ENCODE measurements around the gene GSTM1.

The GSTM1 gene

DNA sequence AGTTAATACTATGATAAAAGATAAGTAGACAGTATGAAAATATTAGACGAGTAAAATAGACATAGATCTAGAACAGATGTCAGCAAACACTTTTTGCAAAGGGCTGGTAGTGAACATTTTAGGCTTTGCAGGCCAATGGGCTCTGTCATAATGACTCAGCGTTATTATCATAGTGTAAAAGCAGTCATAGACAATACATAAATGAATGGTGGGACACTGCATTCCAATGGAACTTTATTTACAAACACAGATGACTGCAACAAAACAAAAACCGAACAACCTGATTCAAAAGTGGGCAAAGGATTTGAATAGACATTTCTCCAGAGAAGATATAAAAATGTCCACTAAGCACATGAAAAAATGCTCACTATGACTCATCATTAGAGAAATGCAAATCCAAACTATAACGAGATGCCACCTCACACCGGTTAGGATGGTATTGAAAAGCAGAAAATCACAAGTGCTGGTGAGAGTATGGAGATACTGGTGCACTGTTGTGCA, 31.8 kb downstream of the GSTM1 start:
- H3K4me3 ChIP-seq (ENCODE audit: insufficient read depth, low read length, poor library complexity, severe bottlenecking): no peak overlapping the region
- H3K27ac ChIP-seq (ENCODE audit: low read depth, low read length): no peak overlapping the region
- H3K27me3 ChIP-seq (ENCODE audit: low read length): no peaks in the 10 kb centered on the region
- no peaks in the 10 kb centered on the region for H3K79me2 ChIP-seq (ENCODE audit: insufficient read depth, low read length)
- no peak overlapping the region for H2AFZ ChIP-seq (ENCODE audit: low read depth, low read length, severe bottlenecking)
- no peaks in the 10 kb centered on the region for H3K9me3 ChIP-seq (ENCODE audit: insufficient read depth, low read length)
- H3F3A ChIP-seq (ENCODE audit: insufficient read depth): no peaks in the 10 kb centered on the region
- no peak overlapping the region for H3K4me2 ChIP-seq (ENCODE audit: low read depth, low read length, poor library complexity, severe bottlenecking)
- H3K36me3 ChIP-seq (ENCODE audit: low read length): no peaks in the 10 kb centered on the region
- TF ChIP-seq CTCF (IDR thresholded peaks at IDR 0.05; ENCODE audit: insufficient read depth, low read length, poor library complexity, severe bottlenecking): no peak
- no peak overlapping the region for H3K9ac ChIP-seq (ENCODE audit: low read length)
- H4K20me1 ChIP-seq (ENCODE audit: low read depth, low read length): no peaks in the 10 kb centered on the region
- no peaks in the 10 kb centered on the region for H3K9me2 ChIP-seq (replicated peaks; ENCODE audit: insufficient read depth, low read length)

GRCh38 chr1:109721042-109721441, 33.4 kb downstream of the GSTM1 start:
- Histone ChIP-seq H3K79me2 (ENCODE audit: insufficient read depth, low read length) (no peaks in the 10 kb centered on the region), H4K20me1 (ENCODE audit: low read depth, low read length) (no peaks in the 10 kb centered on the region), H3K4me3 (ENCODE audit: insufficient read depth, low read length, poor library complexity, severe bottlenecking) (no peak overlapping the region), H3K27me3 (ENCODE audit: low read length) (no peaks in the 10 kb centered on the region), H3F3A (ENCODE audit: insufficient read depth) (no peaks in the 10 kb centered on the region), H3K9me2 (replicated peaks; ENCODE audit: insufficient read depth, low read length) (no peaks in the 10 kb centered on the region), H2AFZ (ENCODE audit: low read depth, low read length, severe bottlenecking) (no peak overlapping the region), H3K36me3 (ENCODE audit: low read length) (no peaks in the 10 kb centered on the region), H3K4me2 (ENCODE audit: low read depth, low read length, poor library complexity, severe bottlenecking) (no peak overlapping the region), H3K9ac (ENCODE audit: low read length) (no peak overlapping the region), H3K27ac (ENCODE audit: low read depth, low read length) (no peak overlapping the region), H3K9me3 (ENCODE audit: insufficient read depth, low read length) (no peaks in the 10 kb centered on the region)
- TF ChIP-seq EZH2phosphoT487 (conservative IDR thresholded peaks at IDR 0.05; ENCODE audit: low read length): no peak
- no peak for TF ChIP-seq CTCF (IDR thresholded peaks at IDR 0.05; ENCODE audit: insufficient read depth, low read length, poor library complexity, severe bottlenecking)

- no peaks in the 10 kb centered on the region for H3F3A ChIP-seq (ENCODE audit: insufficient read depth)
- H3K4me3 ChIP-seq (ENCODE audit: insufficient read depth, low read length, poor library complexity, severe bottlenecking): no peak overlapping the region
- no peaks in the 10 kb centered on the region for H3K9me3 ChIP-seq (ENCODE audit: insufficient read depth, low read length)
- no peak overlapping the region for H3K27ac ChIP-seq (ENCODE audit: low read depth, low read length)
- H3K27me3 ChIP-seq (ENCODE audit: low read length): no peaks in the 10 kb centered on the region
- H4K20me1 ChIP-seq (ENCODE audit: low read depth, low read length): no peaks in the 10 kb centered on the region
- H3K9me2 ChIP-seq (replicated peaks; ENCODE audit: insufficient read depth, low read length): no peaks in the 10 kb centered on the region
- TF ChIP-seq EZH2phosphoT487 (conservative IDR thresholded peaks at IDR 0.05; ENCODE audit: low read length): no peak
- TF ChIP-seq CTCF (IDR thresholded peaks at IDR 0.05; ENCODE audit: insufficient read depth, low read length, poor library complexity, severe bottlenecking): no peak
- no peaks in the 10 kb centered on the region for H3K36me3 ChIP-seq (ENCODE audit: low read length)
- no peak overlapping the region for H2AFZ ChIP-seq (ENCODE audit: low read depth, low read length, severe bottlenecking)
- H3K9ac ChIP-seq (ENCODE audit: low read length): no peak overlapping the region
- H3K79me2 ChIP-seq (ENCODE audit: insufficient read depth, low read length): no peaks in the 10 kb centered on the region
- H3K4me2 ChIP-seq (ENCODE audit: low read depth, low read length, poor library complexity, severe bottlenecking): no peak overlapping the region
These were observed 34.4 kb downstream of the GSTM1 start for GRCh38 chr1:109721971-109722370.

Data from SU-DHL-6 (cell line).